Lower leg skin (tissue), 3 donors: ENCODE data around the gene PUS10.

Experiments used
- CTCF ChIP-seq, 3 donors: fragments of 450-650 bp; IDR thresholded peaks; one replicate each; pipeline ENCODE4 v1.5.1; 2016; ENCODE audit warnings: antibody characterized with exemption in 3 of 3, mild to moderate bottlenecking in 3 of 3, moderate library complexity in 2 of 3
- POLR2A ChIP-seq, 2 donors: fragments of 450-650 bp; IDR thresholded peaks; one replicate each; pipeline ENCODE4 v1.6.1; 2016 to 2017; ENCODE audit warnings: antibody characterized with exemption in 2 of 2, mild to moderate bottlenecking in 1 of 2, moderate library complexity in 1 of 2

GRCh38 chr2:60939622-60940021 lies 78.4 kb downstream of the PUS10 start:
- TF ChIP-seq CTCF (IDR thresholded peaks at IDR 0.05), result no peak
- TF ChIP-seq POLR2A (IDR thresholded peaks at IDR 0.05), result no peak
